H1 (cell line): ENCODE results near the gene TCERG1L.

Experiments used
- BRCA1 ChIP-seq: IDR thresholded peaks from 2 replicates; pipeline ENCODE4 v1.6.1; 2012; ENCODE audit warnings: low read depth, low read length, improper control_type of control experiment
- CEBPB ChIP-seq: IDR thresholded peaks from 2 replicates; pipeline ENCODE4 v1.6.1; 2012; ENCODE audit warnings: low read depth, low read length
- CREB1 ChIP-seq: IDR thresholded peaks from 2 replicates; pipeline ENCODE4 v1.6.1; 2012; ENCODE audit warnings: inconsistent platforms
- CTCF ChIP-seq, 3 experiments: IDR thresholded peaks; 1 replicate in 2 of 3; 2 replicates in 1 of 3; pipeline versions ENCODE4 v1.5.1 to v1.6.1; 2011; ENCODE audit warnings: low read length in 3 of 3, mild to moderate bottlenecking in 3 of 3, inconsistent platforms in 2 of 3, low read depth in 1 of 3, moderate library complexity in 1 of 3; ENCODE audit not compliant: insufficient read depth in 1 of 3; ENCODE audit errors: control extremely low read depth in 1 of 3
- EGR1 ChIP-seq: IDR thresholded peaks from 2 replicates; pipeline ENCODE4 v1.6.1; 2011; ENCODE audit warnings: low read depth, low read length, borderline replicate concordance
- MAFK ChIP-seq: IDR thresholded peaks from 2 replicates; pipeline ENCODE4 v1.6.1; 2012; ENCODE audit warnings: low read depth, mild to moderate bottlenecking, improper control_type of control experiment, low read length
- POLR2AphosphoS5 ChIP-seq: IDR thresholded peaks from 2 replicates; pipeline ENCODE4 v1.6.1; 2011; ENCODE audit warnings: low read depth, low read length

DNA sequence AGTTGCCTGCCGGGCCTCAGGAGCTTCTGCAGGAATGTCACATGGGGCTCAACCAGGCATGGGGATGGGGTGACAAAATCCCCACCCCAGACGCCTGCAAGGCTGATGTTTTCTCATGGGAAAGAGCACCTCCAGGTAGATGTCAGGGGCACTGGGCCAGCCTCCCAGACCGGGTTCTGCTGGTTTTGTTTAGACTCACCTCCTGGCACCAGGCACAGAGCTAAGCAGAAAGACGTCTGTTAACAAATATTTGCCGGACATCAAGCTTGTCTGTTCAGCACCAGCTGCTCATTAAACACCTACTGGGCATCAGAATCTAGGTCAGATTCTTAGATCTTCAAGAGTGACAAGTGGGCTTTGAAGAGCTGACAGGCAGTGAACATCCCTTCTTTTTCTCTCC, 34.9 kb upstream of the TCERG1L start:
- no peak for TF ChIP-seq CTCF (IDR thresholded peaks at IDR 0.05; ENCODE audit: control extremely low read depth in 1 of 3, insufficient read depth in 1 of 3, low read depth in 1 of 3, low read length in 3 of 3)
- TF ChIP-seq BRCA1: no peak
- TF ChIP-seq CREB1: no peak
- TF ChIP-seq MAFK: no peak
- TF ChIP-seq CEBPB: no peak
- TF ChIP-seq EGR1: no peak
- TF ChIP-seq POLR2AphosphoS5: no peak
